Activated CD8-positive, alpha-beta memory T cell treated with anti-CD3 and anti-CD28 coated beads for 4 hours (primary cell): Measurements from ENCODE around the gene PPP4R2.

Experiments
- DNase-seq, 2 donors: peaks; one replicate each; pipeline ENCODE4 v3.0.0-alpha.2; 2020; ENCODE audit warnings: low read depth in 2 of 2

PPP4R2 gene

GRCh38 chr3:73114711-73115110, 118.1 kb downstream of the PPP4R2 start:
- DNase-seq, result no peak

GRCh38 chr3:73115806-73116205, 119.2 kb downstream of the PPP4R2 start:
- no peak for DNase-seq
